Bronchial epithelial cell (primary cell): ENCODE results near the gene WDR6. TPM values are rescaled to one million over a fixed set of nuclear protein-coding genes. Genes with fewer than 3 reads are reported as not detected.
A peak's percentile ranks its signal among the peaks of the same experiment; 100 is the strongest.

Experiments used
- DNase-seq: peaks from one replicate; pipeline ENCODE4 v3.0.0-alpha.2; 2010; ENCODE audit warnings: low read depth
- FAIRE-seq: peaks from 2 replicates; lab custom pipeline; 2011; peaks lifted over from hg19 to GRCh38; lab: Jason Lieb, UNC
- H3K27me3 ChIP-seq: 2 replicates; pipeline ENCODE4 v1.5.1; 2011; ENCODE audit warnings: low read length; ENCODE audit not compliant: control insufficient read depth, insufficient read depth
- H3K36me3 ChIP-seq: 2 replicates; pipeline ENCODE4 v1.5.1; 2011; ENCODE audit warnings: low read length; ENCODE audit not compliant: control insufficient read depth, insufficient read depth
- H3K4me3 ChIP-seq: 2 replicates; pipeline ENCODE4 v1.5.1; 2011; ENCODE audit warnings: mild to moderate bottlenecking, low read depth, low read length, control low read depth
- CTCF ChIP-seq: IDR thresholded peaks from 2 replicates; pipeline ENCODE4 v1.5.1; 2011; ENCODE audit warnings: mild to moderate bottlenecking, moderate library complexity, low read length, control low read depth, inconsistent platforms; ENCODE audit not compliant: insufficient read depth, severe bottlenecking
- total RNA-seq: library from RNA; depleted of rRNA; stranded (reverse); fragments of >200 nt; gene quantifications from 2 replicates; pipeline ENCODE4 v1.2.1, GENCODE V29; 2014

The WDR6 gene
- total RNA-seq, 1 donor from 2014 or later = 61.1 TPM

- FAIRE-seq = no peak
- H3K36me3 ChIP-seq = peaks cover 25% of the 10 kb centered on the region
- H3K27me3 ChIP-seq = no peaks in the 10 kb centered on the region
- TF ChIP-seq CTCF = no peak
- H3K4me3 ChIP-seq = peak within 1 kb of the TSS; percentile 79
- DNase-seq = peak; percentile 39
These were observed 10.9 kb downstream of the WDR6 start, which contains the start of gene DALRD3 for GRCh38 chr3:49017971-49018706. Gene DALRD3 (minus strand): TSS chr3:49018580. CDS start chr3:49018564, 16 bp downstream.

GRCh38 chr3:49018707-49019006, 11.5 kb downstream of the WDR6 start:
- DNase-seq (no peak), FAIRE-seq (no peak)
- Histone ChIP-seq H3K36me3 (peaks cover 25% of the 10 kb centered on the region), H3K27me3 (no peaks in the 10 kb centered on the region), H3K4me3 (peak overlapping the region; percentile 79)
- no peak for TF ChIP-seq CTCF

GRCh38 chr3:49019941-49020329, 12.7 kb downstream of the WDR6 start:
- FAIRE-seq = no peak
- no peak for DNase-seq
- H3K36me3 ChIP-seq = peaks cover 21% of the 10 kb centered on the region
- no peak for TF ChIP-seq CTCF
- H3K4me3 ChIP-seq = peak overlapping the region; percentile 93
- H3K27me3 ChIP-seq = no peaks in the 10 kb centered on the region

GRCh38 chr3:49020330-49021212, 13.4 kb downstream of the WDR6 start:
- TF ChIP-seq CTCF = no peak
- FAIRE-seq (no peak), DNase-seq (no peak)
- peaks cover 22% of the 10 kb centered on the region for H3K36me3 ChIP-seq
- no peaks in the 10 kb centered on the region for H3K27me3 ChIP-seq
- peak overlapping the region; percentile 93 for H3K4me3 ChIP-seq

- no peak for TF ChIP-seq CTCF
These were observed 14.1 kb downstream of the WDR6 start for GRCh38 chr3:49021213-49021812.

More at GRCh38 chr3:49021213-49021812, 14.1 kb downstream of the WDR6 start:
- peaks cover 26% of the 10 kb centered on the region for H3K36me3 ChIP-seq
- no peaks in the 10 kb centered on the region for H3K27me3 ChIP-seq
- DNase-seq = peak; percentile 90
- peak overlapping the region; percentile 93 for H3K4me3 ChIP-seq
- no peak for FAIRE-seq
